GM18951 (cell line): ENCODE data around the gene UGP2.
"Not testable (repeated sequence)": the region's sequence is repeated elsewhere in the genome, so short reads cannot be mapped to it uniquely, and the experiment has no call there.

Source experiments
- POLR2A ChIP-seq: IDR thresholded peaks from 4 replicates; pipeline ENCODE4 v1.6.1; 2011; ENCODE audit warnings: mild to moderate bottlenecking; ENCODE audit not compliant: insufficient read length, insufficient read depth; ENCODE audit errors: extremely low read depth
- in situ Hi-C: fragments of 300-500 bp; cut with MboI; formaldehyde crosslinking; loops from one replicate; pipeline ENCODE4 v1.12.0; 2022; ENCODE audit warnings: low sequenced_read_pairs, mixed read lengths, inconsistent platforms; ENCODE audit not compliant: unreplicated experiment

UGP2 gene

DNA sequence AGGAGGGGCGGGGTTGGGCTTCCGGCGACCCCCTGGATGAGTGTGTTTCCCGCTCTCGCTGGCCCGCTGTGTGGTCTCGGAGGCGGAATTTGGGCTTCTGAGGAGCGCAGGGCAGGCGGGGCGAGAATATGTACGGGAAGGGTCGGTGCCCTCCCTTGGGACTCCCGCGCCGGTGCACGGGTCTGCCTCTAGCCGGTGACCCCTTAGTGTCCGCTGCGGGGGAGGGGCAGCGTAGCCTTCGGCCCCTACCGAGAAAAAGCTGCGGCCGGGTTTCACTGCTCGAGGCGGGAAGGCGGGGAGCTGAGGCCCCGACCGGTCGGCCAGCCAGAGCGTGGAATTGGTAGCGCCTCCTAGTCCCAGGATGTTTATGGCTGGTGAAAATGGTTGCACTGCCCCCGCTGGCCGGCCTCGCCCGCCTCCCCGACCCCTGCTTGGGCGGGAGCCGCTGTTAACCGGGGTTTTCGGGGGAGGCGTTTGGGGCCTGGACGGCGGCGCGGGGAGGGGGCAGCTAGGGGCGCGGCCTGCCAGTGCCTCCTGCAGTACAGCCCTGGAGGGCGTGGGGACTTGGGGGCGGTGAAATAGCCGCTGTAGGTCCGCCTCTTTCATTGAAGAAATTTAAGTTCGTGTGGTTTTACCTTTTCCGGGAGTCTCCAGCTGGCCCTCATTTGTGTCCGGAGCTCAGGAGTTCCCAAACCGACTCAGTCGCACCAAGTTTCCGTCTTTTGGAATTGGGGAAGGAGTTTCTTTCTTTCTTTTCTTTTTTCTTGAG lies at the start of gene UGP2:
TSS of gene UGP2 (plus strand) at position 643 of the 769 bp plus-strand sequence. CDS start 290 bp downstream, outside the sequence.
- in situ Hi-C loops = no loop called here
- peak; percentile 71 for TF ChIP-seq POLR2A

DNA sequence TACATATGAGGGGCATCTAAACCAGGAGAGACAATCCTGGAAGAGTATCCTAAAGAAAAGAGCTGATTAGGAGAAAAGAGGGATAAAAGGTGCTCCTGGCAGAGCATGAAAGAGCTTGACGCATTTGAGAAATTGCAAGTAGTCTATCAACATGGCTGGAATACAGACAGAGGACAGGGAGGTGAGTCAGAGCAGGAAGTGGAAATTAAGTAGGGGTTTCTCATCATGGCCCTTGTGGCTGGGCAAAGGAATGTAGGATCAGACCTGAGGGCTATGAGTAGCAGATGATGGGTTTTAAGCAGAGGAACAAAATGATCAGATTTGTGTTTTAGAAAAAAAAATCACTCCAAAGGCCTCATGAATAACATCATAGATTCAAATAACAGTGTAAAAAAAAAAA lies 49.2 kb upstream of the UGP2 start:
- in situ Hi-C loops = no loop called here
- TF ChIP-seq POLR2A = no peak

DNA sequence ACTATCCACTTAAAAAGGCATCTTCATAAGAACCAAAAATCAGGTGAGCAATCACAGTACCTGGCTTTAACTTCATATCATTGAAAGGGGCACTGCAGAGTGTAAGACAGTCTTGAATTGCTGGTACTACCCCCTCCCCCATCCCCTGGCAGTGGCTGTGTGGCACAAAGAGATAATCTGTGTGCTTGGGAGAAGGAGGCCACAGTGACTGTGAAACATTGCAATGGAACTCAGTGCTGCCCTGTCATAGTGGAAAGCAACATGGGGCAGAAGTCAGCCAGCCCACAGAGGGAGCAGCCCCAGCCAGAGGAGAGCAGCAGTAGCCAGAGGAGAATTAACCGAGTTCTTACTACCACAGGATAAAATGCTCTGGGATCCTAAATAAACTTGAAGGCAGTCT lies 45.3 kb upstream of the UGP2 start:
- TF ChIP-seq POLR2A = no peak
- in situ Hi-C loops = no loop called here

DNA sequence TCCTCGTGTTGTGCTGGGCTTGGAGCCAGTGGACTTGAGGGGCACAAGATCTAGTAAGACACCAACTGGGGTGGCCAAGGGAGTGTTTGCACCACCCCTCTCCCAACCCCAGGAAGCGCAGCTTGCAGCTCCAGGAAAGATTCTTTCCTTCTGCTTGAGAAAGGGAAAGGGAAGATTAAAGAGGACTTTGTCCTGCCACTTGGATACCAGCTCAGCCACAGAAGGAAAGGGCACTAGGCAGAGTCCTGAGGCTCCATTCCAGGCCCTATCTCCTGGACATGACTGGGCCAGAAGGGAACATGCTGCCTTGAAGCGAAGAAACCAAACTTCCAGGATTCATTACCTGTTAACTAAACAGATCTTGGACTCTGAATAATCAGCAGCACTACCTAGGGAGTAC lies 44.9 kb upstream of the UGP2 start:
- no peak for TF ChIP-seq POLR2A
- in situ Hi-C loops = no loop called here

DNA sequence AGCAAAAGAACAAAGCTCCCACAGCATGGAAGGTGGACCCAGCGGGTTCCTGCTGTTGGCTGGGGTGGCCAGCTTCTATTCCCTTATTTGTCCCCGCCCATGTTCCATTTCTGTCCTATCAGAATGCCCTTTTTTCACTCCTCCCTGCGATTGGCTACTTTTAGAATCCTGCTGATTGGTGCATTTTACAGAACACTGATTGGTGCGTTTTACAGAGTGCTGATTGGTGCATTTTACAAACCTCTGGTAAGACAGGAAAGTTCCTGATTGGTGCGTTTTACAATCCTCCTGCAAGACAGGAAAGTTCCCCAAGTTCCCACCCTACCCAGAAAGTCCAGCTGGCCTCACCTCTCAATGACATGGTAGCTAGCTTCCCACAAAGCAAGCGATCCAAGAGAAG lies 40.2 kb upstream of the UGP2 start:
- no peak for TF ChIP-seq POLR2A
- in situ Hi-C loops = no loop called here

DNA sequence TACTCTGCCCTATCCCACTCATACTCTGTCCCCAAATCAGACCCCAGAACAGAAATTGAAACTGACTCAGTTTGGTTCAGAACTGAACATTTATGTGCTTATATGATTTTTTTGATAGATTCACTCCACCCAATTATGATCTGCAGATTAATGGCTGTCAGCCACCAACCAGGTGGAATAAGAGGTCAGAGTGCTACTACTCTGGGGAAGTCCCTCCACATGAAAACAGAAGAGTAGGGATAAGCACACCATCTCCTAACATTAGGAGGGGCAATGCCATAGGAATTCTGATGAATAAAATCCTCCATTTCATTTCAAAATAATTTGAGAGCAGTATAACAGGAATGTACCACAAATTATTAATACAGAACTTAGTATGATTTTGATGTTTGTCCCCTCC lies 36.3 kb upstream of the UGP2 start:
- TF ChIP-seq POLR2A = no peak
- in situ Hi-C loops = no loop called here

DNA sequence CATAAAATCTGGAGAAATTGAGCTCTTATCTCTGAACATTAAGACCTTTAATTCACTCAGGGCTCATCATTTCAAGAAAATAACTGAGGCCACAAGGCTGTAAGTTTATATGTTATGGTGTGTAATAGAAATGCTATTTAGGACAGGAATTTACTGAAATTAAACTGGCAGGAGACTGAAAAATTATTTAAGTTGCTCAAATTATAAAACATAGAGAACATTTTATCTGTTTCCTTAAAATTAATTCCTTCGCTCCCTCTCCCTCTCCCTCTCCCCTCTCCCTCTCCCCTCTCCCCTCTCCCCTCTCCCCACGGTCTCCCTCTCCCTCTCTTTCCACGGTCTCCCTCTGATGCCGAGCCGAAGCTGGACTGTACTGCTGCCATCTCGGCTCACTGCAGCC lies 33.7 kb upstream of the UGP2 start:
- in situ Hi-C loops = not testable (repeated sequence)

DNA sequence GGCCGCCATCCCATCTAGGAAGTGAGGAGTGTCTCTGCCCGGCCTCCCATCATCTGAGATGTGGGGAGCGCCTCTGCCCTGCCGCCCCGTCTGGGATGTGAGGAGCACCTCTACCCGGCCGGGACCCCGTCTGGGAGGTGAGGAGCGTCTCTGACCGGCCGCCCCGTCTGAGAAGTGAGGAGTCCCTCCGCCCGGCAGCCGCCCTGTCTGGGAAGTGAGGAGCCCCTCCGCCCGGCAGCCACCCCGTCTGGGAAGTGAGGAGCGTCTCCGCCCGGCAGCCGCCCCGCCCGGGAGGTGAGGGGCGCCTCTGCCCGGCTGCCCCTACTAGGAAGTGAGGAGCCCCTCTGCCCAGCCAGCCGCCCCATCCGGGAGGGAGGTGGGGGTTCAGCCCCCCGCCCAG lies 32.8 kb upstream of the UGP2 start:
- in situ Hi-C loops = not testable (repeated sequence)

DNA sequence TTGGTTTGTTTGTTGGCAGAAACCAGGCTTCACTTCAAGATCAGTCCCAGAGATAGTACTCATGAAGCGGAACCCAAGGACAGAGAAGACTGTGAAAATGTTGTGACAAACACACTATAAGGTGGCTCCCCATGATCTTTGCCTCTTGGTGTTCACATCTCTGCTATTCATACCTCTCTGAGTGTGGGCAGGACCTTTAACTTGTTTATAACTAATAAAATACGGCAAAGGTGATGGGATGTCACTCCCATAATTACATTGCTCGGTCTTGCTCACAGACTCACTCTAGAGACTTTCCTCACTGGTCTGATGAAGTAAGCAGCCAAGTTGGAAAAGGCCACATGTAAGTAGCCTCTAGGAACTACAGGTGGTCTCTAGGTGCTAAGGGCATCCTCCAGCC lies 30.6 kb upstream of the UGP2 start:
- no peak for TF ChIP-seq POLR2A
- in situ Hi-C loops = no loop called here

DNA sequence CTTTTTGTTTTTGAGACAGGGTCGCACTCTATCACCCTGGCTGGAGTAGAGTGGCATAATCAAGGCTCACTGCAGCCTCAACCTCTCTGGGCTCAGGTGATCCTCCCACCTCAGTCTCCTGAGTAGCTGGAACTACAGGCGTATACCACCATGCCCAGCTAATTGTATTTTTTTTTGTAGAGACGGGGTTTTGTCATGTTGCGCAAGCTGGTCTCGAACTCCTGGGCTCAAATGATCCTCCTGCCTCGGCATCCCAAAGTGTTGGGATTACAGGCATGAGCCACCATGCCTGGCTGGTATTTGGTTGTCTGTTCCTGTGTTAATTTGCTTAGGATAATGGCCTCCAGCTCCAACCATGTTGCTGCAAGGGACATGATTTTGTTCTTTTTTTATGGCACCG lies 29.8 kb upstream of the UGP2 start:
- in situ Hi-C loops = not testable (repeated sequence)

DNA sequence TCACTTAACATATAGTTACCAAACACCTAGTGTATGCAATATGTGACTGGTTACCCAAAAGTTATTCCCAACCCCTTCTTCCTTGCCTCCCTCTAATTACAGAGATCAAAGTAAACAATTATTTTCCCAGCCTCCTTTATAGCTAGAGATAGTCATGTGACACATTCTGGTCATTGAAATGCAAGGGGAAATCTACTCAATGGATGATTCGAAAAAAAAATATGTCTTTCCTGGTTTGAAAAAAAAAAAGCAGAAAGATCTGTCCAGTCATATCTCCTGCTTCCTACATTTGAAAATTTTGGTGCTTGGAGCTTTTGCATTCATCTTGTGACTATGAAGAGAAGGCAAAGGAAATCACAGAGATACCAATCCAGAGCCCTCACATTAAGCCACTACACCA lies 27.6 kb upstream of the UGP2 start:
- no peak for TF ChIP-seq POLR2A

DNA sequence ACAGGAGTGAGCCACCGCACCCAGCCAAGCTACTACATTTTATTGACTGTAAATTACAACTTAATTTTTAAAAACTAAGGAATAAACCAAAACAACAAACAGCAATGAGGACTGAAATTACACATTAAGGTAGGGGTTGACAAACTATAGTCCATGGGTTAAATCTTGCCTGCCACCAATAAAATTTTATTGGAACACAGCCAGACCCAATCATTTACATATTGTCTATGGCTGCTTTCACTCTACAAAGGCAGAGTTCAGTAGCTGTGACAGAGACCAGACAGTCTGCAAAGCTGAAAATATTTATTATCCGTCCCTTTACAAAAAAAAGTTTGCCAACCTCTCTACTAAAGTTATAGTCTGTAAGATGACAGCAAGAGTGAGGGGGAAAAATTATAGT lies 24.3 kb upstream of the UGP2 start:
- no peak for TF ChIP-seq POLR2A
- in situ Hi-C loops = no loop called here

More for the DNA sequence above, 27.6 kb upstream of the UGP2 start:
- in situ Hi-C loops = no loop called here

DNA sequence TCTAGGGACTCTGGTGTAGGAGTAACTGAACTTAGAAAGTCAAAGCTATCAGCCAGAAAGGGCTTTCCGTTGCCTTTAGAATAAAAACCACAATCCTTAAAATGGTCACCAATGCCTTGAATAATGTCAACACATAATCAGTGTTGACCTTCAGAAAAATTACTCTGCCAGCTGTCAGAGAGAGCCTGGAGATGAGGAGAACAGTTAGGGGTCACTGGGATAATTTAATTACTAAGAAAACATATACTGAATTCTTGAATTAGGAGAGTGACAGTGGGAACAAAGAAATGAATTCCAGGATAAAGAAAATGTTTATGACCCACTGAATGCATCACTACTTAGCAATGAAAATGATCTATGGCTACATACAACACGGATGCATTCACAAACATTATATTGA lies 23.4 kb upstream of the UGP2 start:
- in situ Hi-C loops = no loop called here
- TF ChIP-seq POLR2A = no peak

DNA sequence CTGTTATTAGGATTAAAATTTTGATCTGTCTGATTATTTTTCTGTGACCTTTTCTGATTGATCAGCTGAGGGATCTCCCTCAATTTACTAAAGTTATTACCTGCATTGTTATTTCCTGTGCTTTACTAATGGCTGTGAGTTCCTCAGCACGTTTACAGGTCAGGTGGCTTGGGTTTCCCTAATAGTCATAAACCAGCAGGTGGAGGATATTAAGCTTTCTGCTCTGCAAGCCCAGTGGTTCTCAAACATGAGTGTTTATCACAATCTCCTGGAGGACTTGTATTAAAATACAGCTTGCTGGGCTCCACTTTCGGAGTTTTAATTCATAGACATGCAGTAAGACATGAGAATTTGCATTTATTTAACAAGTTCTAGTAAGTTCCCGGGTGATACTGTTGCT lies 22.4 kb upstream of the UGP2 start:
- TF ChIP-seq POLR2A = no peak
- in situ Hi-C loops = no loop called here
